H1 (cell line): Measurements from ENCODE around the gene CHST3. TPM values are rescaled to one million over a fixed set of nuclear protein-coding genes. Genes with fewer than 3 reads are reported as not detected.

Experiments used
- ASH2L ChIP-seq: fragments of 200-600, 300-600 bp; sonication (generic); IDR thresholded peaks from one replicate; pipeline ENCODE4 v1.7.1; 2017; ENCODE audit warnings: low read length
- JUN ChIP-seq: IDR thresholded peaks from 2 replicates; pipeline ENCODE4 v1.6.1; 2011; ENCODE audit warnings: low read depth, mild to moderate bottlenecking, improper control_type of control experiment, low read length
- KDM1A ChIP-seq: fragments of 200-600, 300-600 bp; sonication (generic); IDR thresholded peaks from 2 replicates; pipeline ENCODE4 v1.7.1; 2016; ENCODE audit warnings: mild to moderate bottlenecking, low read length, borderline replicate concordance
- MAFK ChIP-seq: IDR thresholded peaks from 2 replicates; pipeline ENCODE4 v1.6.1; 2012; ENCODE audit warnings: low read depth, mild to moderate bottlenecking, improper control_type of control experiment, low read length
- NRF1 ChIP-seq: IDR thresholded peaks from 2 replicates; pipeline ENCODE4 v1.6.1; 2011; ENCODE audit warnings: mild to moderate bottlenecking, low read depth, low read length, improper control_type of control experiment
- RBBP5 ChIP-seq: IDR thresholded peaks from 2 replicates; pipeline ENCODE4 v1.7.1; 2012; ENCODE audit warnings: low read depth, mild to moderate bottlenecking, inconsistent platforms, low read length, moderate library complexity, borderline replicate concordance
- TCF12 ChIP-seq: IDR thresholded peaks from 2 replicates; pipeline ENCODE4 v1.6.1; 2011; ENCODE audit warnings: low read depth, mild to moderate bottlenecking, low read length
- TEAD4 ChIP-seq: IDR thresholded peaks from 2 replicates; pipeline ENCODE4 v1.6.1; 2012; ENCODE audit warnings: low read depth, low read length, inconsistent platforms, mixed read lengths
- polyA plus RNA-seq, 7 experiments: library from polyadenylated mRNA; depleted of rRNA in 3 of 7; stranded (reverse) in 5 of 7; unstranded in 2 of 7; fragments of >200 nt in 5 of 7; fragments of 200-250 nt in 2 of 7; gene quantifications; 1 replicate in 5 of 7; 2 replicates in 1 of 7; 4 replicates in 1 of 7; pipeline versions ENCODE4 v1.2.1 to v1.2.3, GENCODE V29; 2011 to 2013; ENCODE audit warnings: missing spikeins in 2 of 7, mixed read lengths in 2 of 7
- total RNA-seq: library from RNA; stranded (reverse); fragmentation: NEBNext Ultra II Directional; extraction: Animal tissue kit (Norgen Biotek cat#: 25700); gene quantifications from 2 replicates; pipeline ENCODE4 v1.2.1, GENCODE V29; 2021

CHST3 gene
- total and polyA plus RNA-seq, 2 of the 8 experiments (the other 6 are each of a cell fraction or from before 2014, with no cell fraction given) = 2.0 to 5.8 TPM

GRCh38 chr10:72061930-72062329 is 97.7 kb downstream of the CHST3 start (continued):
- TF ChIP-seq MAFK (no peak), JUN (no peak), ASH2L (no peak), RBBP5 (no peak), TEAD4 (no peak), NRF1 (no peak), TCF12 (no peak), KDM1A (no peak)
